ENCODE data around the gene CREB3. TPM values are rescaled to one million over a fixed set of nuclear protein-coding genes. Genes with fewer than 3 reads are reported as not detected.
A peak's percentile ranks its signal among the peaks of the same experiment; 100 is the strongest.

CREB3 gene
- total RNA-seq, 1 experiment from 2014 or later, result 27.3 TPM

- no peaks in the 10 kb centered on the region for H3K9me3 Mint-ChIP-seq
Measured at GRCh38 chr9:35705836-35706430, 26.5 kb upstream of the CREB3 start.

More at GRCh38 chr9:35705836-35706430, 26.5 kb upstream of the CREB3 start:
- peak overlapping the region in 1 of 3 experiments; percentile 74; a peak in 1 of 7 replicates for H3K27ac Mint-ChIP-seq
- Histone ChIP-seq H3K56ac (ENCODE audit: insufficient read length, low read depth, low read length) (no peak overlapping the region), H3K4me2 (ENCODE audit: insufficient read depth, insufficient read length, low read length) (no peak overlapping the region), H3K27ac (ENCODE audit: insufficient read length, low read depth, low read length) (no peak overlapping the region), H4K5ac (ENCODE audit: insufficient read length, low read depth, low read length) (no peak overlapping the region), H2BK15ac (ENCODE audit: low read depth, low read length) (no peak overlapping the region), H4K91ac (ENCODE audit: insufficient read length, low read depth, low read length) (no peak overlapping the region), H2BK120ac (ENCODE audit: low read depth, low read length, poor library complexity, severe bottlenecking) (no peak overlapping the region), H2AFZ (ENCODE audit: low read length) (no peak overlapping the region), H4K8ac (replicated peaks; ENCODE audit: insufficient read length, low read depth, low read length) (no peak overlapping the region), H3K9me3 (ENCODE audit: control insufficient read depth, low read depth, low read length) (no peaks in the 10 kb centered on the region), H2BK20ac (ENCODE audit: low read depth, low read length, poor library complexity, severe bottlenecking) (no peak overlapping the region), H3K4me1 (ENCODE audit: insufficient read depth, low read length) (no peaks in the 10 kb centered on the region), H3K4ac (ENCODE audit: low read depth, low read length) (no peak overlapping the region), H3K9ac (ENCODE audit: extremely low read depth, insufficient read length, low read length) (no peak overlapping the region), H3K79me1 (ENCODE audit: insufficient read depth, low read depth, low read length, poor library complexity, severe bottlenecking) (no peaks in the 10 kb centered on the region), H3K27me3 (ENCODE audit: insufficient read depth, low read length) (no peaks in the 10 kb centered on the region), H2BK5ac (ENCODE audit: insufficient read length, low read length) (no peak overlapping the region), H3K23me2 (ENCODE audit: insufficient read length, low read depth, low read length, poor library complexity, severe bottlenecking) (no peaks in the 10 kb centered on the region), H2BK12ac (ENCODE audit: insufficient read length, low read depth, low read length) (no peak overlapping the region), H4K20me1 (ENCODE audit: control insufficient read depth, insufficient read depth, insufficient read length) (no peaks in the 10 kb centered on the region), H3T11ph (ENCODE audit: low read length) (no peak overlapping the region), H3K14ac (ENCODE audit: insufficient read depth, low read length) (no peak overlapping the region), H3K18ac (ENCODE audit: insufficient read length, low read depth, low read length) (no peak overlapping the region), H2AK5ac (ENCODE audit: insufficient read length, low read length) (no peak overlapping the region), H3K79me2 (ENCODE audit: insufficient read depth, low read length) (no peaks in the 10 kb centered on the region), H3K23ac (ENCODE audit: insufficient read length, low read depth, low read length) (no peak overlapping the region)
- no peaks in the 10 kb centered on the region for H3K4me1 Mint-ChIP-seq
- no CpG with 5 or more reads among the region's 7 CpGs for WGBS (ENCODE audit: extremely low coverage, insufficient read length, low lambda C conversion rate)
- DNase-seq, result no peak
- H3K36me3 Mint-ChIP-seq (ENCODE audit: insufficient read depth in 1 of 3, low read depth in 3 of 3), result peaks cover 8 to 61% (median 52%) of the 10 kb centered on the region in 3 experiments
- no peaks in the 10 kb centered on the region for H3K27me3 Mint-ChIP-seq (ENCODE audit: low read depth)
- H3K4me3 Mint-ChIP-seq, result no peak overlapping the region
- no peak for TF ChIP-seq CTCF (conservative IDR thresholded peaks at IDR 0.05)

All from H9 (cell line).